ENCODE results near the gene NAT16.

Gene NAT16

GRCh38 chr7:101189109-101189508 is 9.0 kb upstream of the NAT16 start:
- Histone ChIP-seq H3K9ac (ENCODE audit: low read length) (no peak overlapping the region), H3K23ac (ENCODE audit: low read length in 2 of 2) (no peak overlapping the region), H3K36me3 (ENCODE audit: control insufficient read depth in 1 of 2, insufficient read depth in 2 of 2, low read depth in 1 of 2, low read length in 2 of 2) (no peaks in the 10 kb centered on the region), H2AFZ (ENCODE audit: low read depth, low read length) (no peak overlapping the region), H2AK5ac (ENCODE audit: low read length, severe bottlenecking) (no peak overlapping the region), H2BK15ac (ENCODE audit: low read depth, poor library complexity, severe bottlenecking) (no peak overlapping the region), H3K4ac (ENCODE audit: low read depth in 1 of 2, low read length in 2 of 2) (no peak overlapping the region), H3K4me3 (ENCODE audit: insufficient read depth in 1 of 2, low read depth in 1 of 2, low read length in 2 of 2) (no peak overlapping the region), H3K4me1 (ENCODE audit: control insufficient read depth, insufficient read depth, low read depth, low read length) (peaks cover 1% of the 10 kb centered on the region), H3K27ac (ENCODE audit: low read length, poor library complexity, severe bottlenecking) (no peak overlapping the region), H2BK12ac (ENCODE audit: low read length in 2 of 2) (no peak overlapping the region), H3K18ac (ENCODE audit: low read depth in 1 of 2, low read length in 2 of 2) (no peak overlapping the region), H3K9me3 (ENCODE audit: control insufficient read depth, low read length) (no peaks in the 10 kb centered on the region), H3K27me3 (ENCODE audit: control insufficient read depth in 1 of 2, insufficient read depth in 1 of 2, low read length in 2 of 2) (no peaks in the 10 kb centered on the region), H2BK120ac (ENCODE audit: low read depth, low read length) (no peak overlapping the region), H4K91ac (ENCODE audit: low read length) (no peak overlapping the region), H3K4me2 (ENCODE audit: low read length, poor library complexity, severe bottlenecking) (no peak overlapping the region), H3K79me1 (replicated peaks; ENCODE audit: low read length, poor library complexity, severe bottlenecking) (no peaks in the 10 kb centered on the region), H4K8ac (ENCODE audit: low read length) (no peak overlapping the region), H3K14ac (ENCODE audit: low read length in 2 of 2) (no peak overlapping the region), H2BK5ac (ENCODE audit: low read depth, low read length, poor library complexity, severe bottlenecking) (no peak overlapping the region)
- DNase-seq = no peak
- 89% methylated on average over 8 of the region's 8 CpGs for WGBS

- H3K23ac ChIP-seq (ENCODE audit: low read length in 2 of 2) = no peak overlapping the region
- H2AFZ ChIP-seq (ENCODE audit: low read depth, low read length) = no peak overlapping the region
- H3K9ac ChIP-seq (ENCODE audit: low read length) = no peak overlapping the region
- H3K27me3 ChIP-seq (ENCODE audit: control insufficient read depth in 1 of 2, insufficient read depth in 1 of 2, low read length in 2 of 2) = peaks cover 3% of the 10 kb centered on the region in 2 experiments
- no peak overlapping the region for H3K4ac ChIP-seq (ENCODE audit: low read depth in 1 of 2, low read length in 2 of 2)
- no peak overlapping the region for H2BK5ac ChIP-seq (ENCODE audit: low read depth, low read length, poor library complexity, severe bottlenecking)
- no peak overlapping the region for H2BK120ac ChIP-seq (ENCODE audit: low read depth, low read length)
- WGBS = 92% methylated on average over 3 of the region's 4 CpGs
- no peaks in the 10 kb centered on the region for H3K9me3 ChIP-seq (ENCODE audit: control insufficient read depth, low read length)
- no peaks in the 10 kb centered on the region for H3K36me3 ChIP-seq (ENCODE audit: control insufficient read depth in 1 of 2, insufficient read depth in 2 of 2, low read depth in 1 of 2, low read length in 2 of 2)
- H3K4me2 ChIP-seq (ENCODE audit: low read length, poor library complexity, severe bottlenecking) = no peak overlapping the region
- no peak overlapping the region for H3K18ac ChIP-seq (ENCODE audit: low read depth in 1 of 2, low read length in 2 of 2)
- H4K8ac ChIP-seq (ENCODE audit: low read length) = no peak overlapping the region
- H4K91ac ChIP-seq (ENCODE audit: low read length) = no peak overlapping the region
- no peak for DNase-seq
- H3K27ac ChIP-seq (ENCODE audit: low read length, poor library complexity, severe bottlenecking) = no peak overlapping the region
- no peak overlapping the region for H3K14ac ChIP-seq (ENCODE audit: low read length in 2 of 2)
- H2BK15ac ChIP-seq (ENCODE audit: low read depth, poor library complexity, severe bottlenecking) = no peak overlapping the region
- no peak overlapping the region for H3K4me3 ChIP-seq (ENCODE audit: insufficient read depth in 1 of 2, low read depth in 1 of 2, low read length in 2 of 2)
- H3K4me1 ChIP-seq (ENCODE audit: control insufficient read depth, insufficient read depth, low read depth, low read length) = peaks cover 1% of the 10 kb centered on the region
- H2BK12ac ChIP-seq (ENCODE audit: low read length in 2 of 2) = no peak overlapping the region
- no peak overlapping the region for H2AK5ac ChIP-seq (ENCODE audit: low read length, severe bottlenecking)
- H3K79me1 ChIP-seq (replicated peaks; ENCODE audit: low read length, poor library complexity, severe bottlenecking) = no peaks in the 10 kb centered on the region
These were observed 6.8 kb upstream of the NAT16 start for GRCh38 chr7:101186844-101187428.

- H4K91ac ChIP-seq (ENCODE audit: low read length) = no peak overlapping the region
- H2BK120ac ChIP-seq (ENCODE audit: low read depth, low read length) = no peak overlapping the region
- no peak overlapping the region for H2AFZ ChIP-seq (ENCODE audit: low read depth, low read length)
- no peak overlapping the region for H2BK12ac ChIP-seq (ENCODE audit: low read length in 2 of 2)
- no peak overlapping the region for H2BK15ac ChIP-seq (ENCODE audit: low read depth, poor library complexity, severe bottlenecking)
- no peaks in the 10 kb centered on the region for H3K36me3 ChIP-seq (ENCODE audit: control insufficient read depth in 1 of 2, insufficient read depth in 2 of 2, low read depth in 1 of 2, low read length in 2 of 2)
- WGBS = 71% methylated on average over 6 of the region's 6 CpGs
- H3K4me2 ChIP-seq (ENCODE audit: low read length, poor library complexity, severe bottlenecking) = no peak overlapping the region
- no peak overlapping the region for H3K18ac ChIP-seq (ENCODE audit: low read depth in 1 of 2, low read length in 2 of 2)
- no peak overlapping the region for H3K23ac ChIP-seq (ENCODE audit: low read length in 2 of 2)
- H3K27me3 ChIP-seq (ENCODE audit: control insufficient read depth in 1 of 2, insufficient read depth in 1 of 2, low read length in 2 of 2) = peaks cover 7 to 8% of the 10 kb centered on the region in 2 experiments
- no peak overlapping the region for H3K27ac ChIP-seq (ENCODE audit: low read length, poor library complexity, severe bottlenecking)
- H3K9me3 ChIP-seq (ENCODE audit: control insufficient read depth, low read length) = no peaks in the 10 kb centered on the region
- H3K4ac ChIP-seq (ENCODE audit: low read depth in 1 of 2, low read length in 2 of 2) = no peak overlapping the region
- H3K4me1 ChIP-seq (ENCODE audit: control insufficient read depth, insufficient read depth, low read depth, low read length) = peaks cover 1% of the 10 kb centered on the region
- no peak overlapping the region for H2AK5ac ChIP-seq (ENCODE audit: low read length, severe bottlenecking)
- no peak for DNase-seq
- H2BK5ac ChIP-seq (ENCODE audit: low read depth, low read length, poor library complexity, severe bottlenecking) = no peak overlapping the region
- H4K8ac ChIP-seq (ENCODE audit: low read length) = no peak overlapping the region
- no peak overlapping the region for H3K4me3 ChIP-seq (ENCODE audit: insufficient read depth in 1 of 2, low read depth in 1 of 2, low read length in 2 of 2)
- H3K79me1 ChIP-seq (replicated peaks; ENCODE audit: low read length, poor library complexity, severe bottlenecking) = no peaks in the 10 kb centered on the region
- no peak overlapping the region for H3K14ac ChIP-seq (ENCODE audit: low read length in 2 of 2)
- no peak overlapping the region for H3K9ac ChIP-seq (ENCODE audit: low read length)
These were observed 6.1 kb upstream of the NAT16 start for GRCh38 chr7:101186194-101186593.

- H3K79me1 ChIP-seq (replicated peaks; ENCODE audit: low read length, poor library complexity, severe bottlenecking) = no peaks in the 10 kb centered on the region
- H3K4ac ChIP-seq (ENCODE audit: low read depth in 1 of 2, low read length in 2 of 2) = no peak overlapping the region
- H2AK5ac ChIP-seq (ENCODE audit: low read length, severe bottlenecking) = no peak overlapping the region
- H3K27ac ChIP-seq (ENCODE audit: low read length, poor library complexity, severe bottlenecking) = no peak overlapping the region
- no peak overlapping the region for H2AFZ ChIP-seq (ENCODE audit: low read depth, low read length)
- peaks cover 1% of the 10 kb centered on the region for H3K4me1 ChIP-seq (ENCODE audit: control insufficient read depth, insufficient read depth, low read depth, low read length)
- no peak overlapping the region for H4K91ac ChIP-seq (ENCODE audit: low read length)
- H3K4me2 ChIP-seq (ENCODE audit: low read length, poor library complexity, severe bottlenecking) = no peak overlapping the region
- H3K27me3 ChIP-seq (ENCODE audit: control insufficient read depth in 1 of 2, insufficient read depth in 1 of 2, low read length in 2 of 2) = peaks cover 15 to 16% of the 10 kb centered on the region in 2 experiments
- no peak overlapping the region for H3K23ac ChIP-seq (ENCODE audit: low read length in 2 of 2)
- H3K18ac ChIP-seq (ENCODE audit: low read depth in 1 of 2, low read length in 2 of 2) = no peak overlapping the region
- no peak overlapping the region for H2BK15ac ChIP-seq (ENCODE audit: low read depth, poor library complexity, severe bottlenecking)
- no peak overlapping the region for H4K8ac ChIP-seq (ENCODE audit: low read length)
- H3K9ac ChIP-seq (ENCODE audit: low read length) = no peak overlapping the region
- no peaks in the 10 kb centered on the region for H3K9me3 ChIP-seq (ENCODE audit: control insufficient read depth, low read length)
- H2BK12ac ChIP-seq (ENCODE audit: low read length in 2 of 2) = no peak overlapping the region
- WGBS = 56% methylated on average over 5 of the region's 5 CpGs
- H3K36me3 ChIP-seq (ENCODE audit: control insufficient read depth in 1 of 2, insufficient read depth in 2 of 2, low read depth in 1 of 2, low read length in 2 of 2) = no peaks in the 10 kb centered on the region
- no peak overlapping the region for H3K4me3 ChIP-seq (ENCODE audit: insufficient read depth in 1 of 2, low read depth in 1 of 2, low read length in 2 of 2)
- DNase-seq = peak; percentile 48
- H2BK120ac ChIP-seq (ENCODE audit: low read depth, low read length) = no peak overlapping the region
- H2BK5ac ChIP-seq (ENCODE audit: low read depth, low read length, poor library complexity, severe bottlenecking) = no peak overlapping the region
- no peak overlapping the region for H3K14ac ChIP-seq (ENCODE audit: low read length in 2 of 2)
These were observed 5.3 kb upstream of the NAT16 start for GRCh38 chr7:101185258-101185839.

All from mesenchymal stem cell (in vitro differentiated cells and primary cell).